Measurements from ENCODE around the gene GTPBP6.

- TF ChIP-seq GATA2 (IDR thresholded peaks at IDR 0.05; ENCODE audit: low read depth, low read length): no peak
- no peak for TF ChIP-seq GATA3 (IDR thresholded peaks at IDR 0.05; ENCODE audit: low read depth, low read length)
These were observed 60.1 kb downstream of the GTPBP6 start for GRCh38 chrX:258291-259040.

All from SH-SY5Y (cell line).